H9 (cell line): Measurements from ENCODE around the gene PPP1CC. TPM values are rescaled to one million over a fixed set of nuclear protein-coding genes. Genes with fewer than 3 reads are reported as not detected.

Experiments
- DNase-seq: peaks from one replicate; pipeline ENCODE4 v3.0.0-alpha.2; 2017
- H2AFZ ChIP-seq: one replicate; pipeline ENCODE4 v1.6.1; 2013; ENCODE audit warnings: mild to moderate bottlenecking, low read length, control low read depth, moderate library complexity
- H2AK5ac ChIP-seq: 2 replicates; pipeline ENCODE4 v1.6.1; 2013; ENCODE audit warnings: low read length, control low read depth, mixed read lengths; ENCODE audit not compliant: insufficient read length
- H2BK120ac ChIP-seq: one replicate; pipeline ENCODE4 v1.6.1; 2013; ENCODE audit warnings: low read depth, mild to moderate bottlenecking, low read length, control low read depth, inconsistent platforms; ENCODE audit not compliant: poor library complexity, severe bottlenecking
- H2BK12ac ChIP-seq: 2 replicates; pipeline ENCODE4 v1.6.1; 2013; ENCODE audit warnings: low read length, control low read depth, mixed read lengths, low read depth; ENCODE audit not compliant: insufficient read length
- H2BK15ac ChIP-seq: 2 replicates; pipeline ENCODE4 v1.6.1; 2013; ENCODE audit warnings: low read depth, low read length, control low read depth
- H2BK20ac ChIP-seq: one replicate; pipeline ENCODE4 v1.6.1; 2013; ENCODE audit warnings: low read depth, mild to moderate bottlenecking, low read length, control low read depth, inconsistent platforms; ENCODE audit not compliant: poor library complexity, severe bottlenecking
- H2BK5ac ChIP-seq: 2 replicates; pipeline ENCODE4 v1.6.1; 2013; ENCODE audit warnings: low read length, control low read depth, mixed read lengths; ENCODE audit not compliant: insufficient read length
- H3K14ac ChIP-seq: 2 replicates; pipeline ENCODE4 v1.6.1; 2013; ENCODE audit warnings: low read length, control low read depth; ENCODE audit not compliant: insufficient read depth
- H3K18ac ChIP-seq: 2 replicates; pipeline ENCODE4 v1.6.1; 2013; ENCODE audit warnings: low read depth, mild to moderate bottlenecking, mixed read lengths, low read length, control low read depth; ENCODE audit not compliant: insufficient read length
- H3K23ac ChIP-seq: 2 replicates; pipeline ENCODE4 v1.6.1; 2013; ENCODE audit warnings: low read length, control low read depth, mixed read lengths, low read depth; ENCODE audit not compliant: insufficient read length
- H3K23me2 ChIP-seq: 2 replicates; pipeline ENCODE4 v1.6.1; 2013; ENCODE audit warnings: low read depth, mild to moderate bottlenecking, mixed read lengths, low read length, control low read depth; ENCODE audit not compliant: insufficient read length, poor library complexity, severe bottlenecking
- H3K27ac ChIP-seq: 2 replicates; pipeline ENCODE4 v1.5.1; 2013; ENCODE audit warnings: low read length, control low read depth, mixed read lengths, low read depth; ENCODE audit not compliant: insufficient read length
- H3K27me3 ChIP-seq: 2 replicates; pipeline ENCODE4 v1.6.1; 2013; ENCODE audit warnings: low read length, control low read depth, inconsistent platforms; ENCODE audit not compliant: insufficient read depth
- H3K4ac ChIP-seq: 2 replicates; pipeline ENCODE4 v1.6.1; 2013; ENCODE audit warnings: low read depth, mild to moderate bottlenecking, control low read depth, inconsistent platforms, low read length, moderate library complexity
- H3K4me1 ChIP-seq: 2 replicates; pipeline ENCODE4 v1.6.1; 2013; ENCODE audit warnings: low read length, control low read depth, inconsistent platforms; ENCODE audit not compliant: insufficient read depth
- H3K4me2 ChIP-seq: 2 replicates; pipeline ENCODE4 v1.6.1; 2013; ENCODE audit warnings: low read length, control low read depth, mixed read lengths; ENCODE audit not compliant: insufficient read length, insufficient read depth
- H3K56ac ChIP-seq: 2 replicates; pipeline ENCODE4 v1.6.1; 2013; ENCODE audit warnings: low read depth, mild to moderate bottlenecking, mixed read lengths, low read length, control low read depth; ENCODE audit not compliant: insufficient read length
- H3K79me1 ChIP-seq: 2 replicates; pipeline ENCODE4 v1.6.1; 2013; ENCODE audit warnings: low read depth, mild to moderate bottlenecking, moderate library complexity, low read length, control low read depth, inconsistent platforms; ENCODE audit not compliant: insufficient read depth, poor library complexity, severe bottlenecking
- H3K79me2 ChIP-seq: 2 replicates; pipeline ENCODE4 v1.6.1; 2013; ENCODE audit warnings: low read length, control low read depth, inconsistent platforms; ENCODE audit not compliant: insufficient read depth
- H3K9ac ChIP-seq: 2 replicates; pipeline ENCODE4 v1.6.1; 2013; ENCODE audit warnings: low read length, control low read depth, mixed read lengths; ENCODE audit not compliant: insufficient read length; ENCODE audit errors: extremely low read depth
- H3K9me3 ChIP-seq: one replicate; pipeline ENCODE4 v1.6.1; 2013; ENCODE audit warnings: low read depth, low read length, inconsistent platforms; ENCODE audit not compliant: control insufficient read depth
- H3T11ph ChIP-seq: one replicate; pipeline ENCODE4 v1.6.1; 2013; ENCODE audit warnings: mild to moderate bottlenecking, low read length, control low read depth, inconsistent platforms
- H4K20me1 ChIP-seq: one replicate; pipeline ENCODE4 v1.6.1; 2013; ENCODE audit not compliant: control insufficient read depth, insufficient read length, insufficient read depth
- H4K5ac ChIP-seq: 2 replicates; pipeline ENCODE4 v1.6.1; 2013; ENCODE audit warnings: low read depth, mild to moderate bottlenecking, mixed read lengths, low read length, control low read depth; ENCODE audit not compliant: insufficient read length
- H4K8ac ChIP-seq: replicated peaks from 2 replicates; pipeline ENCODE4 v1.6.1; 2013; ENCODE audit warnings: low read length, control low read depth, mixed read lengths, low read depth; ENCODE audit not compliant: insufficient read length
- H4K91ac ChIP-seq: 2 replicates; pipeline ENCODE4 v1.6.1; 2013; ENCODE audit warnings: low read depth, mild to moderate bottlenecking, moderate library complexity, mixed read lengths, low read length, control low read depth; ENCODE audit not compliant: insufficient read length
- H3K27ac Mint-ChIP-seq, 3 experiments: 2 replicates in 2 of 3; 3 replicates in 1 of 3; pipeline ENCODE4 v1.8.0; 2020 to 2021; ENCODE audit warnings: mixed read lengths in 3 of 3, mild to moderate bottlenecking in 1 of 3, moderate library complexity in 1 of 3
- H3K27me3 Mint-ChIP-seq: 2 replicates; pipeline ENCODE4 v1.8.0; 2021; ENCODE audit warnings: low read depth, mild to moderate bottlenecking, moderate library complexity, mixed read lengths
- H3K36me3 Mint-ChIP-seq, 3 experiments: 2 replicates in 2 of 3; 3 replicates in 1 of 3; pipeline ENCODE4 v1.8.0; 2020 to 2021; ENCODE audit warnings: low read depth in 3 of 3, mixed read lengths in 3 of 3; ENCODE audit not compliant: insufficient read depth in 1 of 3
- H3K4me1 Mint-ChIP-seq, 2 experiments: 2 replicates each; pipeline ENCODE4 v1.8.0; 2020; ENCODE audit warnings: mixed read lengths in 2 of 2
- H3K4me3 Mint-ChIP-seq, 2 experiments: 2 replicates in 1 of 2; 3 replicates in 1 of 2; pipeline ENCODE4 v1.8.0; 2020 to 2021; ENCODE audit warnings: mild to moderate bottlenecking in 2 of 2, mixed read lengths in 2 of 2, moderate library complexity in 1 of 2
- H3K9me3 Mint-ChIP-seq, 2 experiments: 2 replicates in 1 of 2; 3 replicates in 1 of 2; pipeline ENCODE4 v1.8.0; 2020; ENCODE audit warnings: mild to moderate bottlenecking in 2 of 2, mixed read lengths in 2 of 2, moderate library complexity in 1 of 2
- CTCF ChIP-seq: fragments of 200-600 bp; sonication (generic); conservative IDR thresholded peaks from 3 replicates; pipeline ENCODE4 v1.8.0; 2021; ENCODE audit warnings: antibody characterized with exemption, mild to moderate bottlenecking
- WGBS: extraction: QIAGEN DNeasy Blood & Tissue Kit; methylation state at CpG from one replicate; pipeline ENCODE4 v1.1.7; 2013; ENCODE audit warnings: missing lambda C conversion rate, low lambda C conversion rate, mixed read lengths; ENCODE audit not compliant: insufficient read length; ENCODE audit errors: extremely low coverage; 5-methylcytosine and 5-hydroxymethylcytosine counted together
- total RNA-seq: library from RNA; stranded (reverse); gene quantifications from 2 replicates; pipeline ENCODE4 v1.2.1, GENCODE V29; 2021

The PPP1CC gene
- total RNA-seq, 1 experiment from 2014 or later, result 286 TPM

DNA sequence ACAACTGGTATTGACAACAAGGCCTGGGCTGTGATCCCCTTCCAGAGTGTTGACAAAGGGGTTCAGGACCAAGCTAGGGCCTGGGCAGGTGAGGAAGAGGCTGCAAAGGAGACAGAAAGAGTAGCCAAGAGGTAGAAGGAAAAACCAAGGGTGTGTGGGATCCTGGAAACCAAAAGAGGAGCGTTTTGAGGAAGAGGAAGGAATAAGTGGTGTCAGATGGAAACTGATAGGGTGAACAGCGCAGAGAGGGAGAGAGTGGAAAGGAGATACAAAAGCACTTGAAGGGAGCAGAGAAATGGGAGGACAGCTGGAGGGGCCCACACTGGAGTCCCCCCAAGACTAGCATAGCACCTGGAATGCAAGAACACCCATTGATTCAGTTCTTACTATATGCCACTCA lies 45.5 kb downstream of the PPP1CC start:
- Mint-ChIP-seq H3K27me3 (peaks cover 4% of the 10 kb centered on the region), H3K9me3 (no peaks in the 10 kb centered on the region), H3K4me1 (peaks cover 0 to 14% of the 10 kb centered on the region in 2 experiments; a peak in 1 of 4 replicates), H3K27ac (no peak overlapping the region), H3K36me3 (no peaks in the 10 kb centered on the region), H3K4me3 (no peak overlapping the region; a peak in 1 of 5 replicates)
- no peak overlapping the region for H2AFZ ChIP-seq
- H4K5ac ChIP-seq, result no peak overlapping the region
- H2BK5ac ChIP-seq, result no peak overlapping the region
- no peaks in the 10 kb centered on the region for H3K79me2 ChIP-seq
- no peak overlapping the region for H3K27ac ChIP-seq
- no peaks in the 10 kb centered on the region for H3K27me3 ChIP-seq
- H3K9ac ChIP-seq, result no peak overlapping the region
- no peak overlapping the region for H3K23ac ChIP-seq
- no peak overlapping the region for H2BK120ac ChIP-seq
- no peak overlapping the region for H3K4me2 ChIP-seq
- no peaks in the 10 kb centered on the region for H4K20me1 ChIP-seq
- WGBS, result no CpG with 5 or more reads among the region's 2 CpGs
- no peak overlapping the region for H3T11ph ChIP-seq
- H2AK5ac ChIP-seq, result no peak overlapping the region
- H2BK12ac ChIP-seq, result no peak overlapping the region
- H4K8ac ChIP-seq, result no peak overlapping the region
- H3K79me1 ChIP-seq, result no peaks in the 10 kb centered on the region
- H3K23me2 ChIP-seq, result no peaks in the 10 kb centered on the region
- no peak overlapping the region for H2BK20ac ChIP-seq
- H3K18ac ChIP-seq, result no peak overlapping the region
- H3K4ac ChIP-seq, result no peak overlapping the region
- H4K91ac ChIP-seq, result no peak overlapping the region
- TF ChIP-seq CTCF, result no peak
- no peak overlapping the region for H2BK15ac ChIP-seq
- no peaks in the 10 kb centered on the region for H3K9me3 ChIP-seq
- H3K4me1 ChIP-seq, result no peaks in the 10 kb centered on the region
- H3K56ac ChIP-seq, result no peak overlapping the region
- no peak overlapping the region for H3K14ac ChIP-seq
- DNase-seq, result no peak
